ENCODE results near the gene ALOX15.
"Not testable (repeated sequence)": the region's sequence is repeated elsewhere in the genome, so short reads cannot be mapped to it uniquely, and the experiment has no call there.

The ALOX15 gene

GRCh38 chr17:4609761-4610160 lies 31.7 kb downstream of the ALOX15 start:
- no peak for DNase-seq (ENCODE audit: low read depth)
- H3K4me3 ChIP-seq (ENCODE audit: control insufficient read depth, low read depth, low read length), result no peak overlapping the region
- TF ChIP-seq CTCF (IDR thresholded peaks at IDR 0.05; ENCODE audit: control insufficient read depth, insufficient read depth, low read depth, low read length, missing control alignments), result no peak

- H3K4me3 ChIP-seq (ENCODE audit: control insufficient read depth, low read depth, low read length), result no peak overlapping the region
- no peak for TF ChIP-seq CTCF (IDR thresholded peaks at IDR 0.05; ENCODE audit: control insufficient read depth, insufficient read depth, low read depth, low read length, missing control alignments)
- DNase-seq (ENCODE audit: low read depth), result no peak
Measured at GRCh38 chr17:4607773-4608187, 33.7 kb downstream of the ALOX15 start.

- no peak for TF ChIP-seq CTCF (IDR thresholded peaks at IDR 0.05; ENCODE audit: control insufficient read depth, insufficient read depth, low read depth, low read length, missing control alignments)
- H3K4me3 ChIP-seq (ENCODE audit: control insufficient read depth, low read depth, low read length), result no peak overlapping the region
- no peak for DNase-seq (ENCODE audit: low read depth)
Measured at GRCh38 chr17:4607261-4607741, 34.2 kb downstream of the ALOX15 start.

- H3K4me3 ChIP-seq (ENCODE audit: control insufficient read depth, low read depth, low read length), result no peak overlapping the region
- DNase-seq (ENCODE audit: low read depth), result no peak
- TF ChIP-seq CTCF (IDR thresholded peaks at IDR 0.05; ENCODE audit: control insufficient read depth, insufficient read depth, low read depth, low read length, missing control alignments), result no peak
Measured at GRCh38 chr17:4605826-4606225, 35.7 kb downstream of the ALOX15 start.

- not testable (repeated sequence) for H3K4me3 ChIP-seq (ENCODE audit: control insufficient read depth, low read depth, low read length); DNase-seq (ENCODE audit: low read depth)
Measured at GRCh38 chr17:4604736-4605135, 36.7 kb downstream of the ALOX15 start.

- no peak overlapping the region for H3K4me3 ChIP-seq (ENCODE audit: control insufficient read depth, low read depth, low read length)
- DNase-seq (ENCODE audit: low read depth), result no peak
- no peak for TF ChIP-seq CTCF (IDR thresholded peaks at IDR 0.05; ENCODE audit: control insufficient read depth, insufficient read depth, low read depth, low read length, missing control alignments)
Measured at GRCh38 chr17:4604111-4604644, 37.3 kb downstream of the ALOX15 start.

GRCh38 chr17:4602041-4602440 lies 39.4 kb downstream of the ALOX15 start:
- H3K4me3 ChIP-seq (ENCODE audit: control insufficient read depth, low read depth, low read length), result no peak overlapping the region
- DNase-seq (ENCODE audit: low read depth), result no peak

More at GRCh38 chr17:4602041-4602440, 39.4 kb downstream of the ALOX15 start:
- TF ChIP-seq CTCF (IDR thresholded peaks at IDR 0.05; ENCODE audit: control insufficient read depth, insufficient read depth, low read depth, low read length, missing control alignments), result no peak
